ENCODE measurements around the gene CACNA1B. TPM values are rescaled to one million over a fixed set of nuclear protein-coding genes. Genes with fewer than 3 reads are reported as not detected.
"Not testable (repeated sequence)": the region's sequence is repeated elsewhere in the genome, so short reads cannot be mapped to it uniquely, and the experiment has no call there.

Gene CACNA1B
- total RNA-seq, 2 donors from 2014 or later = 0.02 to 0.07 TPM

- DNase-seq = no peak
- Mint-ChIP-seq H3K27me3 (ENCODE audit: low read depth) (no peaks in the 10 kb centered on the region), H3K36me3 (ENCODE audit: insufficient read depth in 2 of 2) (no peaks in the 10 kb centered on the region), H3K9me3 (no peaks in the 10 kb centered on the region), H3K4me3 (no peak overlapping the region), H3K4me1 (ENCODE audit: low read depth) (no peaks in the 10 kb centered on the region), H3K27ac (no peak overlapping the region)
- ATAC-seq (replicated peaks in 1 of 2) = no peak
These were observed 224.1 kb downstream of the CACNA1B start for GRCh38 chr9:138101444-138102234.

- no peaks in the 10 kb centered on the region for H3K4me1 Mint-ChIP-seq (ENCODE audit: low read depth)
- H3K36me3 Mint-ChIP-seq (ENCODE audit: insufficient read depth in 2 of 2) = no peaks in the 10 kb centered on the region
- H3K27me3 Mint-ChIP-seq (ENCODE audit: low read depth) = no peaks in the 10 kb centered on the region
- ATAC-seq (replicated peaks in 1 of 2) (no peak), DNase-seq (no peak)
- no peak overlapping the region for H3K27ac Mint-ChIP-seq
- no peaks in the 10 kb centered on the region for H3K9me3 Mint-ChIP-seq
- H3K4me3 Mint-ChIP-seq = no peak overlapping the region
These were observed 224.9 kb downstream of the CACNA1B start for GRCh38 chr9:138102246-138103051.

DNA sequence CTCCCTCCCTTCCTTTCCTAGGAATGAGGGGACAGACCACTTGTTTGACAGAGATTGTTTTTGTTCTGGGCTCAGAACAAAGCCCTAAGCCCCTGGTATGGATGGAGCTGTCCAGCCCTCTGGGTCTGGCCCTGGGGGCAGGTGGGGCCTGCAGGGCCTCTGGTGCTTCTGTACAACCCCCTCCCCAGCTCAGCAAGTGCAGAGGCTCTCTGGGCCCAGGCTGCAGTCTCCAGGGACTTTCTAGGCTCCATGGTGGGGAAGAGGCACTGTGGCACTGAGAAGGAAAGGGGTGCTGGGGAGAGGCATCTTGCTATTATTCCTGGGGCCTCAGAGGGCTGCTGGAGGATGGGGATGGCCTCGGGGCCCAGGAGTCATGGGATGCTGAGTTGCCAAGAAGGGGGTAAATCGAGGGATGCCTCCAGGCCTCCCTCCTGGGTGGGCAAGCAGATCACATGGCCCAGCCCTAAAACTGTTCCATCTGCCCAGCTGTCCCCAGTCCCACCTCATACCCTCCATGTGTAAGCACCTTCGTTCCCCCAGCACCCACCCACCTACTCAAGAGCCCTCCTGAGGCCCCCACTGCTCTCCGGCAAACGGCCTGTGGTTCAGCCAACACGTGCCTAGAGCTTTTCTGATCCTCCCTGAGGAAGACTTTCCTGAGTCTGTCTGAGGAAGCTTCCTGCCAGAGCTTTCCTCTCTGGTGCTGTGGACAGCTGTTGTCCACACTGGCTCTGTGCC, 225.7 kb downstream of the CACNA1B start:
- no peaks in the 10 kb centered on the region for H3K9me3 Mint-ChIP-seq
- no peaks in the 10 kb centered on the region for H3K27me3 Mint-ChIP-seq (ENCODE audit: low read depth)
- H3K4me3 Mint-ChIP-seq = no peak overlapping the region
- H3K4me1 Mint-ChIP-seq (ENCODE audit: low read depth) = no peaks in the 10 kb centered on the region
- ATAC-seq (replicated peaks in 1 of 2) (no peak), DNase-seq (no peak)
- H3K36me3 Mint-ChIP-seq (ENCODE audit: insufficient read depth in 2 of 2) = no peaks in the 10 kb centered on the region
- H3K27ac Mint-ChIP-seq = no peak overlapping the region

DNA sequence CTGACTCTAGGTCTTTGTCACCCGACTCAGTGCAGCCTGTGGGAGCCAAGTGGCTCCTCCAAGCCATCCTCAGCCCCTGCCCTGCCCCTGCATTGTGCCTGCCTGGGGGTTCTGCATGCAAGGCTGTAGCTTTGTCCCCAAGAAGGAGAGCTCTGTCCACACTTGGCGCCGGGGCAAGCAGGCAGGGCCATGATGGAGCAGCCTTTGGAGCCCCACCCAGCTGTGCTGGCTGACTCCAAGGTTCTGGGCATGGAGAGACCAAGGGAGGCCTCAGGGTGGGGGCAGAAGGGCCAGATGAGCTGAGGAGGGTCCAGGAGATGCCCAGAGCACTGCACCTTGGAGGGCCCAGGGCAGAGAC, 226.2 kb downstream of the CACNA1B start:
- no peaks in the 10 kb centered on the region for H3K9me3 Mint-ChIP-seq
- no peaks in the 10 kb centered on the region for H3K36me3 Mint-ChIP-seq (ENCODE audit: insufficient read depth in 2 of 2)
- H3K4me3 Mint-ChIP-seq = no peak overlapping the region
- ATAC-seq (replicated peaks in 1 of 2) = no peak
- no peaks in the 10 kb centered on the region for H3K27me3 Mint-ChIP-seq (ENCODE audit: low read depth)
- DNase-seq = no peak
- H3K27ac Mint-ChIP-seq = no peak overlapping the region
- no peaks in the 10 kb centered on the region for H3K4me1 Mint-ChIP-seq (ENCODE audit: low read depth)

GRCh38 chr9:138104251-138105122, 226.9 kb downstream of the CACNA1B start:
- H3K27me3 Mint-ChIP-seq (ENCODE audit: low read depth) = no peaks in the 10 kb centered on the region
- DNase-seq (no peak), ATAC-seq (replicated peaks in 1 of 2) (no peak)
- no peak overlapping the region for H3K27ac Mint-ChIP-seq
- H3K4me3 Mint-ChIP-seq = no peak overlapping the region
- H3K36me3 Mint-ChIP-seq (ENCODE audit: insufficient read depth in 2 of 2) = no peaks in the 10 kb centered on the region
- no peaks in the 10 kb centered on the region for H3K4me1 Mint-ChIP-seq (ENCODE audit: low read depth)
- no peaks in the 10 kb centered on the region for H3K9me3 Mint-ChIP-seq

GRCh38 chr9:138105123-138105415, 227.5 kb downstream of the CACNA1B start:
- H3K27ac Mint-ChIP-seq = no peak overlapping the region
- H3K4me3 Mint-ChIP-seq = no peak overlapping the region
- ATAC-seq (replicated peaks in 1 of 2) (no peak), DNase-seq (no peak)
- H3K27me3 Mint-ChIP-seq (ENCODE audit: low read depth) = no peaks in the 10 kb centered on the region
- H3K36me3 Mint-ChIP-seq (ENCODE audit: insufficient read depth in 2 of 2) = no peaks in the 10 kb centered on the region
- H3K9me3 Mint-ChIP-seq = no peaks in the 10 kb centered on the region
- H3K4me1 Mint-ChIP-seq (ENCODE audit: low read depth) = no peaks in the 10 kb centered on the region

- Mint-ChIP-seq H3K4me1 (ENCODE audit: low read depth) (no peaks in the 10 kb centered on the region), H3K36me3 (ENCODE audit: insufficient read depth in 2 of 2) (no peaks in the 10 kb centered on the region), H3K4me3 (no peak overlapping the region), H3K9me3 (no peaks in the 10 kb centered on the region), H3K27ac (no peak overlapping the region), H3K27me3 (ENCODE audit: low read depth) (no peaks in the 10 kb centered on the region)
- DNase-seq = no peak
- ATAC-seq (replicated peaks in 1 of 2) = no peak
These were observed 228.3 kb downstream of the CACNA1B start for GRCh38 chr9:138105561-138106505.

- not testable (repeated sequence) for H3K36me3 Mint-ChIP-seq (ENCODE audit: insufficient read depth in 2 of 2); H3K4me1 Mint-ChIP-seq (ENCODE audit: low read depth); H3K9me3 Mint-ChIP-seq; H3K27me3 Mint-ChIP-seq (ENCODE audit: low read depth); ATAC-seq (replicated peaks in 1 of 2); H3K27ac Mint-ChIP-seq; H3K4me3 Mint-ChIP-seq; DNase-seq
These were observed 229.5 kb downstream of the CACNA1B start for GRCh38 chr9:138107039-138107438.

DNA sequence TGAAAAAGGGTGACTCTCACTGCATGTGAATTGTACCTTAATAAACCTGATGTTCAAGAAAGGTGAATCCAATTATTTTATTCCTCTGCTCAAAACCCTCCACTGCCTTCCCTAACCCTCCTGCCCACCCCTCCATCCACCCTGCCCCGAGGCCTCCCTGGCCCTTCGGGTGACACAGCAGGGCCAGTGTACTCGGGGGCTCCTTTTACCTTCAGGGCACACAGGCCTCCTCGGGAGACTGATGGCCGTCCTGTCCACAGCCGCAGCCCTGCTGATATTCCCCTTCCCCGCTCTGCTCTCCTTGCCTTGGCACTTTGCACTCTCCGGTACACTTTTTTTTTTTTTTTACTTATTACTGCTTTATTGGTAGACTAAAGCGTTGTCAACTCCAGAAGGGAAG, 234.0 kb downstream of the CACNA1B start:
- Mint-ChIP-seq H3K9me3 (no peaks in the 10 kb centered on the region), H3K4me3 (no peak overlapping the region), H3K36me3 (ENCODE audit: insufficient read depth in 2 of 2) (no peaks in the 10 kb centered on the region), H3K4me1 (ENCODE audit: low read depth) (no peaks in the 10 kb centered on the region), H3K27me3 (ENCODE audit: low read depth) (no peaks in the 10 kb centered on the region), H3K27ac (no peak overlapping the region)
- ATAC-seq (replicated peaks in 1 of 2) (no peak), DNase-seq (no peak)

GRCh38 chr9:138112090-138112748, 234.6 kb downstream of the CACNA1B start:
- no peak for ATAC-seq (replicated peaks in 1 of 2)
- Mint-ChIP-seq H3K27ac (no peak overlapping the region), H3K27me3 (ENCODE audit: low read depth) (no peaks in the 10 kb centered on the region), H3K4me1 (ENCODE audit: low read depth) (no peaks in the 10 kb centered on the region), H3K36me3 (ENCODE audit: insufficient read depth in 2 of 2) (no peaks in the 10 kb centered on the region), H3K4me3 (no peak overlapping the region), H3K9me3 (no peaks in the 10 kb centered on the region)
- no peak for DNase-seq

DNA sequence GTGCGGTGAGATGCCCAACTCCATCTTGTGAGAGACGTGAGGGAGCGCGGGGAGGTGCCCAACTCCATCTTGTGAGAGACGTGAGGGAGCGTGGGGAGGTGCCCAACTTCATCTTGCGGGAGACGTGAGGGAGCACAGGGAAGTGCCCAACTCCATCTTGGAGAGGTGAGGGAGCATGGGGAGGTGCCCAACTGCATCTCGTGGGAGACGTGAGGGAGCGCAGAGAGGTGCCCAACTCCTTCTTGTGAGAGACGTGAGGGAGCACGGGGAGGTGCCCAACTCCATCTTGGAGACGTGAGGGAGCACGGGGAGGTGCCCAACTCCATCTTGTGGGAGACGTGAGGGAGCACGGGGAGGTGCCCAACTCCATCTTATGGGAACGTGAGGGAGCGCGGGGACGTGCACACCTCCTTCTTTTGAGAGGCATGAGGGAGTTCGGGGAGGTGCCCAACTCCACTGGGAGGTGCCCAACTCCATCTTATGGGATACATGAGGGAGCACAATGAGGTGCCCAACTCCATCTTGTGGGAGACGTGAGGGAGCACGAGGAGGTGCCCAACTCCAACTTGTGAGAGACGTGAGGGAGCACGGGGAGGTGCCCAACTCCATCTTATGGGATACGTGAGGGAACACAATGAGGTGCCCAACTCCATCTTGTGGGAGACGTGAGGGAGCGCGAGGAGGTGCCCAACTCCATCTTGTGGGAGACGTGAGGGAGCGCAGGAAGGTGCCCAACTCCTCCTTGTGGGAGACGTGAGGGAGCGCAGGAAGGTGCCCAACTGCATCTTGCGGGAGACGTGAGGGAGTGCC, 235.4 kb downstream of the CACNA1B start:
- DNase-seq (no peak), ATAC-seq (replicated peaks in 1 of 2) (no peak)
- Mint-ChIP-seq H3K36me3 (ENCODE audit: insufficient read depth in 2 of 2) (no peaks in the 10 kb centered on the region), H3K27me3 (ENCODE audit: low read depth) (no peaks in the 10 kb centered on the region), H3K27ac (no peak overlapping the region), H3K4me1 (ENCODE audit: low read depth) (no peaks in the 10 kb centered on the region), H3K4me3 (no peak overlapping the region), H3K9me3 (no peaks in the 10 kb centered on the region)

Data from activated T-cell treated with anti-CD3 and anti-CD28 coated beads, Interleukin-2, amount 50 U/mL, for 72 hours (primary cell).